IPS-NIHi7 (cell line): ENCODE results near the gene CMIP.
A peak's percentile ranks its signal among the peaks of the same experiment; 100 is the strongest.

Source experiments
- DNase-seq: peaks from one replicate; pipeline ENCODE4 v3.0.0; 2012; ENCODE audit warnings: mixed read lengths; ENCODE audit errors: extremely low spot score

The CMIP gene

DNA sequence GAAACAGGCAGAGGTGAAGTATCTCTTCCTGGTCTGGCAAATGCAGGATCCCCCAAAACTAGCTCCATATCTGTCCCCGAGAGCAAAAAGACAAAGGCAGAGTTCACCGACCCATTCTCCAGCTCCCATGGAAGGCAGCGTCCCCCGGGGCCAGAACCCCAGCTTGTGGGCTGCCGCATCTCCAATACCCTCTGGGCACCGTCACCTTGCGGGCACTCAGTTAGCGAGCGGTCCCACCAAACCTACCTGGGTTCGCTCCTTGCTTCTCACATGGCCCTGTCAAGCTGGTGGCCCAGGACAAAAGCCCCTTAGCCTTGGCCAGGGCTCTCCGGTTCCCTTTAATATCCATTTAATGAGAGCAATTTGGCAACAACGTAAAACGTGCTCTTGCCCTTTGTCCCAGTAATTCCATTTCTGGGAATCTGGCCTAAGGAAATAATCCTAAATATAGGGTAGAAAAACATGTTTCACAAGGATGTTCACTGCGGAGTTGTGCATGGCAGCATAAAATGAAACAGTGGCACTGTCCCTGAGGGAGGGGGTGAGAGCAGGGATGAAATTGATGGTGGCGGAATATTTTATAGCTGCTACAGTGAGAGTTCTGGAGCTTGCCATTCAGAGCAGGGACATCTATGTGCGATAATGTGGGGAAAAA is 157.1 kb downstream of the CMIP start:
- no peak for DNase-seq

- no peak for DNase-seq
Observed at GRCh38 chr16:81602256-81602776, 157.7 kb downstream of the CMIP start.

DNA sequence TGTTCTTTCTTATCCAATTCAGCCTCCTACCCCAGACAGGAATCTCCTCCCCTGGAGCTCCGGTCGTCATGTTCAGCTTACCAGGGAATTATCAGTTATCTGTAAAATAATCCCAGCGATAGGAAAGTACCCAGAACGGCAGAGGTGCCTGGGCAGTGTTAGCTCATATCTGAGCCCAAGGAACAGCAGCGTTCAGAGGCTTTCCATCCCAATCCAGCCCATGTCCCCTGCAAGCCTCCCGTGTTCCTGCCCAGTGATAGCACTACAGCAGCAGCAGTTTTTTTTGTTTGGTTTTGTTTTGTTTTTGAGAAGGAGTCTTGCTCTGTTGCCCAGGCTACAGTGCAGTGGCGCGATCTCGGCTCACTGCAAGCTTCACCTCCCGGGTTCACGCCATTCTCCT is 158.2 kb downstream of the CMIP start:
- no peak for DNase-seq

GRCh38 chr16:81604960-81605383 is 160.4 kb downstream of the CMIP start:
- DNase-seq, result no peak

GRCh38 chr16:81606039-81606438 is 161.4 kb downstream of the CMIP start:
- no peak for DNase-seq

DNA sequence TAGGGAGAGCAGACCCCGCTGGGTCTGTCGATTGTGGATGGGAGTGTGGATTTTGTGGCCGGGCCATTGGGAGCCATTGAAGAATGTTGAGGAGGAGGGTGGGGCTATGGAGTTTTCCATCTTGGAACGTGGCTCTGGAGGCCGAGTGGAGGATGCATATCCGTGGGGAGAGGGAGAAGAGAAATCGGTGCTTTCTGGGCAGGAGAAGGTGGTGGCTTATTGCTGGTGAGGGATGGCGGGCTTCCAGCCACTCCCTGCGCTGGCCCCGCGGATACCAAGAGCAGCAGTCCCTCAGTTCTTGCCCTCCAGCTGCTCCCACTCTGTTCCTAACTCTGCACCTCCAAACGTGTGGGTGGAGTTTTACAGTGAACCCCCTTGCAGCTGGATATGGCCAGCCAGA is 162.4 kb downstream of the CMIP start:
- no peak for DNase-seq

GRCh38 chr16:81607805-81608522 is 163.4 kb downstream of the CMIP start:
- no peak for DNase-seq

- no peak for DNase-seq
Observed at GRCh38 chr16:81608523-81609209, 164.1 kb downstream of the CMIP start.

GRCh38 chr16:81609323-81609892 is 164.8 kb downstream of the CMIP start:
- DNase-seq, result no peak

- no peak for DNase-seq
Observed at GRCh38 chr16:81610144-81610842, 165.7 kb downstream of the CMIP start.

DNA sequence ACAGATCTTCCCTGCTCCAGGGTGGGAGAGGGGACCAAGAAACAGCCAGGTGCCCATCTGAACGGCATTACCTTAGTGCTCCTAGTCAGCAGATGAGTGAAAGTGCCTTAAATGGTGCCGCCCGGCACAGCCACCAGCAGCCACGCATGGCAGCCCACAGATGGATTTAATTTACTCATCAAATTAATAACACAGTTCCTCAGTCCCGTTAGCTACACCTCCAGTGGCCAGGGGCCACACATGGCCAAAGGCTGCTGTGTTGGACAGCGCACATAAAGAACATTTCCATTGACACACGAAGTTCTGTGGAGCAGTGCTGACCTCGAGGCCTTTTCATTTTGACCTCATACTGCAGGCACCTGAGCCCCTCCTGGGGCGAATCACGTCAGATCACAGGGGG is 166.3 kb downstream of the CMIP start:
- no peak for DNase-seq

DNA sequence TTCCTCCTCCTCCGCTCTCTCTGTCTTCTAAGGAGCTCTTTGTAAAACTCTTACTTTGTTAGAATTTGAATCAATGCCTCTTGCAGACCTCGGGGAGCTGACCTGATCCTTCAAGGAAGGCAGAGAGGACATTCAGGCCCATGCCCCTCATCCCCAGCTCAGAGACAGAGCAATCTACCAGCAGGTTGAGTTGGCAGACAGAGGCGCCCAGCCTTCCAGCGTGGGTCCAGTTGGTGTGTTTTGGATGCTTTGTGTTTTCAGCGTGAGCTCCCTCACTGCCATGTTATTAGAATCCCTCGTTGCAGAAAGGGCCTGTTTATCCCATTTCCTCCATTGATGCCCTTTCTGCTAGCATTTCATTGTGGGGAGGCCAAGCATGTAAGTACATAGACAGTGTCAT is 167.1 kb downstream of the CMIP start:
- DNase-seq, result no peak

DNA sequence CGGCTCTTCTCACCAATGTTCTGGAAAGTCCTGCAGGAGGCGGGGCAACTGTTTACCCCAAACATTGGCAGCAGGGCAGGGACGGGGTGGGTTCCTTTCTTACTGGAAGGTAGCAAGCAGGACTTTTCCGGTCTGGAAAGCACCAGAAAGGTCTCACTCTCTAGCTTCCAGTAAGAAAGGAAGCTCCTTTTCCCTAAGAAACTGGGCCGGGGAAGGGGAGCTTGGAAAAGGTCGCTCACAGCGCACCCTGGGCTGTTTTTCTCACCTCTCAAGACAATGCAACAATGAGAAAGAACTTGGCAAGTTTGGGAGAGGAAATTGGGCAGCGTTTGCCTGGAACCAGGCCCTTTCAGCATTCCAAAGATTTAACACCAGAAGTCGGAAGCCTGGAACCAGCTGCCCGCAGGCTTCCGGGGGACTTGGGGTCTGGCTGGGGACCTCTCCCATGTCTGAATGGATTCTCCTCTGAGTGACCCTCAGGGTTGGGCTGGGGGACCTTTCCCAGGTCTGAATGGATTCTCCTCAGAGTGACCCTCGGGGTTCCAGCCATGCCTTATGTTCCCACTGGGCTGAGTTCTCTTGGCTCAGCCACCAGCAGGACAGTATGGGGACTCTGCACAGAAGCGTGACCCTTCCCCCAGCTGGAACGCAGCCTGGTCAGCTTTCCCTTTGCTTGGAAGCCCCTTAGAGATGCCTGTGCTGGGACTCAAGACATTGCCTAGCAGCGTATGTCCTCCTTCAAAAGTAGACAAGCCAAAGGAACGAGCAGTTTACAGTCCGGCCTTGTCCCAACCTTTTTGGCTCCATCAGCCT is 167.9 kb downstream of the CMIP start:
- DNase-seq, result no peak

- no peak for DNase-seq
Observed at GRCh38 chr16:81614171-81614570, 169.6 kb downstream of the CMIP start.

GRCh38 chr16:81614654-81615359 is 170.2 kb downstream of the CMIP start:
- no peak for DNase-seq

GRCh38 chr16:81615411-81615810 is 170.8 kb downstream of the CMIP start:
- DNase-seq, result no peak

- no peak for DNase-seq
Observed at GRCh38 chr16:81615833-81616232, 171.2 kb downstream of the CMIP start.

GRCh38 chr16:81616321-81617020 is 171.9 kb downstream of the CMIP start:
- DNase-seq, result peak; percentile 72

DNA sequence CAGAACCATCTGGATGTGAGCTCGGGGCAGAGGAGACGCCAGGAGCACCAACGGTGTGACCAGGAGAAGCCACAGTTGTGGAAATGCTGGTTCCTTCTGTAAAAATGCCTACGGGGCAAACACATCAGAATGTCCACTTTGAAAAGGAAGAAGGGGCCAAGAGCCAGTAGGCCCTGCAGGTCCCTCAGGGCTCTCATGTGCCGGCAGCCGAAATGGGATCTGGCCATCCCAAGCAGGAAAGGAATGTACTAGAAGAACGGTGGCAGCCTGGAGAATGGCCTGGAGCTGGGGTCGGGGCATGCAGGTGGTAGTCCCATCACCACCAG is 172.4 kb downstream of the CMIP start:
- DNase-seq, result no peak

- no peak for DNase-seq
Observed at GRCh38 chr16:81618187-81618586, 173.6 kb downstream of the CMIP start.
